Vagina (tissue), 2 donors: Measurements from ENCODE around the gene MAB21L4. TPM values are rescaled to one million over a fixed set of nuclear protein-coding genes. Genes with fewer than 3 reads are reported as not detected.

ENCODE experiments used
- DNase-seq, 2 donors: peaks; one replicate each; pipeline ENCODE4 v3.0.0-alpha.2; 2017; ENCODE audit errors: extremely low spot score in 2 of 2
- H3K27ac ChIP-seq: fragments of 200-600 bp; sonication (generic); one replicate; pipeline ENCODE4 v1.5.1; 2019
- H3K27me3 ChIP-seq: fragments of 200-600 bp; sonication (generic); one replicate; pipeline ENCODE4 v1.5.1; 2019
- H3K36me3 ChIP-seq, 2 donors: fragments of 200-600 bp; sonication (generic); one replicate each; pipeline ENCODE4 v1.5.1; 2017 to 2019
- H3K4me1 ChIP-seq: fragments of 200-600 bp; sonication (generic); one replicate; pipeline ENCODE4 v1.5.1; 2019
- H3K4me3 ChIP-seq, 2 donors: fragments of 200-600 bp; sonication (generic); 1 replicate in 1 of 2; 2 replicates in 1 of 2; pipeline ENCODE4 v1.5.1; 2016 to 2019
- H3K9me3 ChIP-seq: fragments of 200-600 bp; sonication (generic); one replicate; pipeline ENCODE4 v1.5.1; 2019
- POLR2A ChIP-seq, 2 donors: fragments of 450-650 bp; IDR thresholded peaks; one replicate each; pipeline ENCODE4 v1.6.1; 2017; ENCODE audit warnings: antibody characterized with exemption in 2 of 2, mild to moderate bottlenecking in 2 of 2, moderate library complexity in 2 of 2
- POLR2AphosphoS5 ChIP-seq, 2 donors: sonication (generic); formaldehyde crosslinking; IDR thresholded peaks; one replicate each; pipeline ENCODE4 v1.9.0; 2017; ENCODE audit warnings: antibody characterized with exemption in 2 of 2, mild to moderate bottlenecking in 2 of 2, low read depth in 1 of 2; ENCODE audit not compliant: insufficient read depth in 1 of 2
- intact Hi-C: fragments of 100-400 bp; cut with DNase I; formaldehyde crosslinking; loops from one replicate; pipeline ENCODE4 v1.15.1; 2023
- total RNA-seq: library from RNA; depleted of rRNA; stranded (reverse); fragments of >200 nt; gene quantifications from one replicate; pipeline ENCODE4 v1.2.3, GENCODE V29; 2016
- TF ChIP-seq, protein P1 (sequence below), 3 experiments: fragments of 450-650 bp in 2 of 3; fragments of 200-600 bp in 1 of 3; sonication (generic) in 1 of 3; IDR thresholded peaks; one replicate each; pipeline ENCODE4 v1.5.1; 2017 to 2019; ENCODE audit warnings: antibody characterized with exemption in 3 of 3, mild to moderate bottlenecking in 2 of 3, moderate library complexity in 2 of 3

Gene MAB21L4
- total RNA-seq, 1 donor from 2014 or later: 21.1 TPM

DNA sequence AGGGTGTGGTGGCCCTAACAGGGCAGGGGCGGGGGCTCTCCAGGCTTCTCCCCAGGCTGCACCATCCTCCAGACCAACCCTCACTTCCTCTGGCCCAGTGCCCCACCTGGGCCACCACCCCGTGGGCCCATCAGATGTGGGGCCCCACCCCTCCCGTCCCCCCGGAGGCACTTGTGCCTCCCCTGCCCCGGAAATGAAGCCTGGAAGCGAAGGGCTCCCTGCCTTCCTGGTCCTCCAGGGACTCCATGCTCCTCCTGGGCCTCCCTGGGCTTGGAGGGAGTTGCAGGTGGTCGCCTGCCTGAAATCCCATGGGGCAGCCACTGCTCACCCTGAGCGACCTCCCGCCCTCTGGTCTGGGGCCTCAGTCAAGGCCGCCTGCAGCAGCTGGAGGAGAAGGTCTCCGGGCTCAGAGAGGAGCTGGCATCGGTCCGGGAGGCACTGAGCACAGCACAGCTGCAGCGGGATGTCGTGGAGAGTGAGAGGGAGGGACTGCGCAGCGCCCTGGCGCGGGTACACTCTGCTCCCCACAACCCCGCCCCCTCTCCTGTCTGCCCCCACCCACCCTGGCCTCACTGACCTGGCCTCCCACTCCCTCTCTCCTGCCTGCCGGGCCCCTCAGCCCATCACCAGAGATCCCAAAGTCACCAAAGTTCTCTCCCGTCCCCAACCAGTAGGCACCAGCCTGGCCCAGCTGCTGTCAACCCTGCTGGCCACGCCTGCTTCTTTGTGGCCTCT lies 38.2 kb upstream of the MAB21L4 start:
- Histone ChIP-seq H3K4me3 (no peak overlapping the region), H3K27ac (no peak overlapping the region), H3K4me1 (no peaks in the 10 kb centered on the region), H3K27me3 (no peaks in the 10 kb centered on the region), H3K9me3 (peaks cover 5% of the 10 kb centered on the region), H3K36me3 (no peaks in the 10 kb centered on the region)
- DNase-seq: peak in 1 of 2 donors; percentile 82
- TF ChIP-seq POLR2A (IDR thresholded peaks at IDR 0.05) (no peak), POLR2AphosphoS5 (IDR thresholded peaks at IDR 0.05; ENCODE audit: insufficient read depth in 1 of 2, low read depth in 1 of 2) (no peak)
- TF ChIP-seq, protein P1, sequence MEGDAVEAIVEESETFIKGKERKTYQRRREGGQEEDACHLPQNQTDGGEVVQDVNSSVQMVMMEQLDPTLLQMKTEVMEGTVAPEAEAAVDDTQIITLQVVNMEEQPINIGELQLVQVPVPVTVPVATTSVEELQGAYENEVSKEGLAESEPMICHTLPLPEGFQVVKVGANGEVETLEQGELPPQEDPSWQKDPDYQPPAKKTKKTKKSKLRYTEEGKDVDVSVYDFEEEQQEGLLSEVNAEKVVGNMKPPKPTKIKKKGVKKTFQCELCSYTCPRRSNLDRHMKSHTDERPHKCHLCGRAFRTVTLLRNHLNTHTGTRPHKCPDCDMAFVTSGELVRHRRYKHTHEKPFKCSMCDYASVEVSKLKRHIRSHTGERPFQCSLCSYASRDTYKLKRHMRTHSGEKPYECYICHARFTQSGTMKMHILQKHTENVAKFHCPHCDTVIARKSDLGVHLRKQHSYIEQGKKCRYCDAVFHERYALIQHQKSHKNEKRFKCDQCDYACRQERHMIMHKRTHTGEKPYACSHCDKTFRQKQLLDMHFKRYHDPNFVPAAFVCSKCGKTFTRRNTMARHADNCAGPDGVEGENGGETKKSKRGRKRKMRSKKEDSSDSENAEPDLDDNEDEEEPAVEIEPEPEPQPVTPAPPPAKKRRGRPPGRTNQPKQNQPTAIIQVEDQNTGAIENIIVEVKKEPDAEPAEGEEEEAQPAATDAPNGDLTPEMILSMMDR (IDR thresholded peaks at IDR 0.05): no peak
- intact Hi-C loops: no loop called here

DNA sequence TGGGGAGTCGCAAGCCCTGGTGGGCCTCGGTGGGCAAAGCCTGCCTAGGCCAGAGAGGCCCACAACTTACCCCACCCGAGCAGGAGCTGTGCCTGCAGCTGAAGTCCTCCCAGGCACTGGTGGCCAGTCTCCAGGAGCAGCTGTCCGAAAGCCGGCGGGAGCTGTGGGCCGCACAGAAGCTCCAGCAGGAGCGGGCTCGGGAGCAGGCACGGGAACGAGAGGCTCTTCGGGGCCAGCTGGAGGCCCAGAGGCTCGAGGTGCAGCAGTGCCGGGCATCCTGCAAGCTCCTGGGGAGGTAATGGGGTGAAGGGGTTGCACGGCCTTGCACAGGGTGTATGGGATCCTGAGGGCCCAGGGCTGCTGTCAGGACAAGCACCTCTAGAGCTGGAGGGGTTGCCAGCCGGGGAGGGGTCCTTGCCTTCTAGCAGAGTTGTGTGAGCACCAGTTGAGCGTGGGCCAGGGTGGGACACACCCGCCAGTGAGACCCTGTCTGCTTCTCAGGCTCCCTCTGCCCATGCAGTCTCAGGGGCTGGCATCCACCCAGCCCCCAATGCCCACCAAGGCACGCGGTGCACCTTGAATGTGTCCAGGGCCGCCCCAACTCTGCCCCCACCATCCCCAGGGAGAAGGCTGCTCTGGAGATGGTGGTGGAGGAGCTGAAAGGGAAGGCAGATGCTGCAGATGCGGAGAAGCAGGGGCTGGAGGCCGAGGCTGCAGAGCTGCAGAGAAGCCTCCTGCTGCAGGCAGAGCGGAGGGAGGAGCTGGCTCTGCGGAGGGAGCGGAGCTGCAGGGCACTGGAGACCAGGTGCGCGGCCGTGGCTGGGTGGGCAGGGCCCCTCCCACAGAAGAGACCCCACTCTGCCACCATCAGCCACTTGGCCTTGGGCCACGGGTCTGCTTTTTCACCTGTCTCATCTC lies 37.4 kb upstream of the MAB21L4 start:
- Histone ChIP-seq H3K4me3 (no peak overlapping the region), H3K4me1 (no peaks in the 10 kb centered on the region), H3K27ac (no peak overlapping the region), H3K27me3 (no peaks in the 10 kb centered on the region), H3K9me3 (peaks cover 3% of the 10 kb centered on the region), H3K36me3 (no peaks in the 10 kb centered on the region)
- DNase-seq: peak in 1 of 2 donors; percentile 67
- intact Hi-C loops: no loop called here
- no peak for TF ChIP-seq POLR2A (IDR thresholded peaks at IDR 0.05)
- TF ChIP-seq POLR2AphosphoS5 (IDR thresholded peaks at IDR 0.05; ENCODE audit: insufficient read depth in 1 of 2, low read depth in 1 of 2): no peak
- TF ChIP-seq, protein P1 (IDR thresholded peaks at IDR 0.05): no peak

DNA sequence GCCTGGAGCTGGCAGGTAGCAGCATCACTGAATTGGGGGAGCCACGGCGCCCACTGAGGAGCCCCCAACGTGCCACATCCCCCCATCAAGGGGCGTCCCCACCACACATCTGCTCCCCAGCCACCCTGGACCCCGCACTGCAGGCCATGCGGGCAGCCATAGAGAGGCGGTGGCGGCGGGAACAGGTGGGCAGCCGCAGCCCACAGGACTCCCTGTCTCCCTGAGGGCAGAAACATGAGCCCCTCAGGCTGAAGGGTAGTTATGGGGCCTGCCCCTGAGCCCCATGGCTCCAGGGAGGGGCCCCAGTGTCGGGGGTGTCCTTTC lies 36.7 kb upstream of the MAB21L4 start:
- no peak for DNase-seq
- TF ChIP-seq POLR2A (IDR thresholded peaks at IDR 0.05): no peak
- TF ChIP-seq POLR2AphosphoS5 (IDR thresholded peaks at IDR 0.05; ENCODE audit: insufficient read depth in 1 of 2, low read depth in 1 of 2): no peak
- TF ChIP-seq, protein P1 (IDR thresholded peaks at IDR 0.05): no peak
- H3K27ac ChIP-seq: no peak overlapping the region
- no peak overlapping the region for H3K4me3 ChIP-seq
- intact Hi-C loops: no loop called here
- no peaks in the 10 kb centered on the region for H3K27me3 ChIP-seq
- no peaks in the 10 kb centered on the region for H3K4me1 ChIP-seq
- H3K9me3 ChIP-seq: no peaks in the 10 kb centered on the region
- H3K36me3 ChIP-seq: no peaks in the 10 kb centered on the region

GRCh38 chr2:240932001-240932723 lies 36.2 kb upstream of the MAB21L4 start:
- Histone ChIP-seq H3K4me3 (no peak overlapping the region), H3K36me3 (no peaks in the 10 kb centered on the region), H3K9me3 (no peaks in the 10 kb centered on the region), H3K27me3 (no peaks in the 10 kb centered on the region), H3K4me1 (no peaks in the 10 kb centered on the region), H3K27ac (no peak overlapping the region)
- no peak for TF ChIP-seq POLR2AphosphoS5 (IDR thresholded peaks at IDR 0.05; ENCODE audit: insufficient read depth in 1 of 2, low read depth in 1 of 2)
- no peak for TF ChIP-seq POLR2A (IDR thresholded peaks at IDR 0.05)
- TF ChIP-seq, protein P1 (IDR thresholded peaks at IDR 0.05): no peak
- DNase-seq: peak in 1 of 2 donors; percentile 71
- intact Hi-C loops: no loop called here
